Measurements from ENCODE around the gene ZNF3.

The ZNF3 gene

GRCh38 chr7:100107890-100108289, 26.4 kb upstream of the ZNF3 start:
- no peak for DNase-seq

GRCh38 chr7:100107125-100107737, 25.7 kb upstream of the ZNF3 start:
- no peak for DNase-seq

GRCh38 chr7:100106633-100107032, 25.1 kb upstream of the ZNF3 start:
- DNase-seq: no peak

GRCh38 chr7:100105534-100105933, 24.0 kb upstream of the ZNF3 start:
- DNase-seq: no peak

GRCh38 chr7:100102950-100103840, 21.7 kb upstream of the ZNF3 start:
- no peak for DNase-seq

DNA sequence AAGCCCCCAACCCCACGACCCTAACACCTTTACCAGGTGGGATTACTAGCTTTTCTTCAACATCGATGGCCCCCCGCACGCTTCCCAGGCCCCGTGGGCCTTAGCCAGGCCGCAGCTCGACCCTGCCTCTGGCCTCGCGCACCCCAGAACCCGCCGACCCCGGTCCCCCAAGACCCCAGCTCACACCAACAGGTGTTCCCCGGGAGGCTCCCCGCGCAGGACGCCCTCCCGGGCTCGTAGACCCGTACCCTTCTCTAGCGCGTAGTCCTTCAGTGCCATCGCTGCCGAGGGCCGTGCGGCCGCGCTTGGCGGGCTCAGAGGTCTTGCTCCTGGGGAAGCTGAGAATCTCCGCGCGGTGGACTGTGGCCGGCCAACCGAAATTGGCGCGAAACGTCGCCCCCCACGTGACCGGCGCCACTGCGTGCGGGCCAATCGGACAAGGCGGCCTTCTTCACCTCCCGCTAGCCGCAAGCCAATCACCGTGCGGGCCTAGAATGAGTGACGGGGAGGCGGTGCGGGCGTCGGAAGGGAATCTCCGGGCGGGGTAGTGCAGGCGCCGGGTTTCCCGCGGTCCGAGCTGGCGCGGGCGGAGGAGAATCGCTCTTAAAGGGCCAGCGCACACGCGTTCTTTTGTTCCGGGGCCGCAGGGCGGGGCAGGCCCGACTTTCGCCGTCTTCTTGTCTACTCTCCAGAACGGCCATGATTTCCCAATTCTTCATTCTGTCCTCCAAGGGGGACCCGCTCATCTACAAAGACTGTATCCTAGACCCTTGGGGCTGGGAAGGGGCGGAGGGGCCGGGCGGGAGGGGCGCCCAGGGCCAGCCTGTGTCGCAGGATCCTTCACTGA, 19.7 kb upstream of the ZNF3 start, which contains the start of the genes AP4M1 and MCM7:
TSS of gene AP4M1 (plus strand) at position 628 of the 847 bp plus-strand sequence. CDS start at position 700, 72 bp downstream.
TSS of gene MCM7 (minus strand) at position 382 of the 847 bp plus-strand sequence. CDS start at position 279, 103 bp downstream.
- peak; percentile 97 for DNase-seq

- peak; percentile 89 for DNase-seq
Measured at GRCh38 chr7:100100420-100101015, 19.0 kb upstream of the ZNF3 start.

- no peak for DNase-seq
Measured at GRCh38 chr7:100099452-100099851, 17.9 kb upstream of the ZNF3 start.

GRCh38 chr7:100098913-100099312, 17.4 kb upstream of the ZNF3 start:
- no peak for DNase-seq

GRCh38 chr7:100095704-100096103, 14.2 kb upstream of the ZNF3 start:
- DNase-seq: no peak

DNA sequence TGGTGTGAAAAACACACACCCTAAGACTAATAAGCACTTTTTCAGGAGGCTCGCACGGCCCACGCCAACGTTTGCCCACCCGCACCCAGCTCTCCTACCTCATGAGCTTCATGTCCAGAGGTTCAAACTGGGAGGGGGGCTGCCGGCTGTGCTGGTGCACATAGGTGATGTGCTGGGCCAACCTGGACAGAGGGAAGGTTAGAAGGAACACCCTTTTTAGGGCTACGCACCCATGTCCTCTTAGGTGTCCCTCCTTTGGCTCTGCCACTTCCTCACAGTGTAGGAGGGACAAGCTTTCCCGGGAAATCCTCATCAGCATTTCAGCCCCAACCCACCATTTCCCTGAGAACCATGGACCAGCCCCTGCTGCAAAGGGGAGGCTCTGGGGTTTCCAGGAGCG, 13.8 kb upstream of the ZNF3 start:
- DNase-seq: no peak

GRCh38 chr7:100093925-100094486, 12.5 kb upstream of the ZNF3 start:
- no peak for DNase-seq

DNA sequence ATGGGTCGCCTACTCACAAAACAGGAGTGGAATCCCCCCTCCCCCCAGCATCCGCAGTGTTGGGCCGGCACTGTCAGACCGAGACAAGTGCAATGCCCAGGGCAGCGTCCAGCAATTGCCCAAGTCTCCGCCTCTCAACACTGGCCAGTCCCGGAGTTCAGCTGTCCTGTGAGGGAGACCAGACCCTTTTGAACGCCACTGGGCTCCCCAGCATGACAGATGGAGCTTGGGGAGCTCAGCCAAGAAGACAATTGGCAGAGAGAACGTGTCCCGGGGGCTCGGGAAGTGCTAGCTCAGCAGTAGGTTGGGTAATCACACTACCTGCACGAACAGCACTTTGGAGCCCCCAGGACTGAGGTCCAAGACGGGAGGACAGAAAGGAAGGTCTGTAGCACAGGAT, 12.0 kb upstream of the ZNF3 start:
- no peak for DNase-seq

DNA sequence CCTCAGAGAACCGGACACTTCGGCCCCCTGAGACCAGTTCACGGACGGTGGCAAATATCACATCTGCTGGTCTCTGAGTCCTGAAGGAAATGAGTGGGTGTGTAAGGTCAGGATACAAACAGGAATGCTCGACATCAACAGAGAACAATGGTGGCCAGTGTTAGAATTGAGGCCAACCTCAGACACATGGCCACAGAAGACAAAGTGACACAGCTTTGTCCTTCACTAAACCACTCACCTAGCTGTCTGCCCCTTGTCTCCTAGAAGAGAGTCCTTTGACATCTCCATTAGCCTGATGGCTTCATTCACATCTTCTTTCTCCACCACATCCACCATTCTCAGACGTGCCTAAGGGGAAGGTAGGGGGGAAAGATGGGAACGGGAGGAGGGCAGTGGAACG, 11.5 kb upstream of the ZNF3 start:
- no peak for DNase-seq

DNA sequence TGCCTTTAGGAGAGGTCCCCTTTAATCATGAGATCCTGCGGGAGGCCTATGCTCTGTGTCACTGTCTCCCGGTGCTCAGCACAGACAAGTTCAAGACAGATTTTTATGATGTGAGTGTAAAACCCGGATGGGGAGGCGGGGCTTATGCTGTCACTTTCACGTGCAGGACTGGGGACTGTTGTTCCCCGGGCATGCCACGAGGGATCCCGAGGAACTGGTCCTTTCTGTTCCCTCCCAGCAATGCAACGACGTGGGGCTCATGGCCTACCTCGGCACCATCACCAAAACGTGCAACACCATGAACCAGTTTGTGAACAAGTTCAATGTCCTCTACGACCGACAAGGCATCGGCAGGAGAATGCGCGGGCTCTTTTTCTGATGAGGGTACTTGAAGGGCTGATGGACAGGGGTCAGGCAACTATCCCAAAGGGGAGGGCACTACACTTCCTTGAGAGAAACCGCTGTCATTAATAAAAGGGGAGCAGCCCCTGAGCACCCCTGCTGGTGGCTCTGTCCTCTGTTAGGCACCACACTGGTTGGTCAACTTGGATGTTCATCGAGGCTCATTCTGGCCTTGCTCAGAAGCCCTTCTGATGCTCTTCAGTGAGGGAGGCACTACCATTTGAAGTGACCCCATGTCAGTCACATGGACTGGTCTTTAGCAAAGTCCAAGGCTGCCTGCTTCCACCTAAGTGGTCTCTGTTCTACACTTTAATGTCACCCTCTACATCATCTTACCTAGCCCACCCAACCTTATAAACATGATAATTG, 10.1 kb upstream of the ZNF3 start:
- no peak for DNase-seq

DNA sequence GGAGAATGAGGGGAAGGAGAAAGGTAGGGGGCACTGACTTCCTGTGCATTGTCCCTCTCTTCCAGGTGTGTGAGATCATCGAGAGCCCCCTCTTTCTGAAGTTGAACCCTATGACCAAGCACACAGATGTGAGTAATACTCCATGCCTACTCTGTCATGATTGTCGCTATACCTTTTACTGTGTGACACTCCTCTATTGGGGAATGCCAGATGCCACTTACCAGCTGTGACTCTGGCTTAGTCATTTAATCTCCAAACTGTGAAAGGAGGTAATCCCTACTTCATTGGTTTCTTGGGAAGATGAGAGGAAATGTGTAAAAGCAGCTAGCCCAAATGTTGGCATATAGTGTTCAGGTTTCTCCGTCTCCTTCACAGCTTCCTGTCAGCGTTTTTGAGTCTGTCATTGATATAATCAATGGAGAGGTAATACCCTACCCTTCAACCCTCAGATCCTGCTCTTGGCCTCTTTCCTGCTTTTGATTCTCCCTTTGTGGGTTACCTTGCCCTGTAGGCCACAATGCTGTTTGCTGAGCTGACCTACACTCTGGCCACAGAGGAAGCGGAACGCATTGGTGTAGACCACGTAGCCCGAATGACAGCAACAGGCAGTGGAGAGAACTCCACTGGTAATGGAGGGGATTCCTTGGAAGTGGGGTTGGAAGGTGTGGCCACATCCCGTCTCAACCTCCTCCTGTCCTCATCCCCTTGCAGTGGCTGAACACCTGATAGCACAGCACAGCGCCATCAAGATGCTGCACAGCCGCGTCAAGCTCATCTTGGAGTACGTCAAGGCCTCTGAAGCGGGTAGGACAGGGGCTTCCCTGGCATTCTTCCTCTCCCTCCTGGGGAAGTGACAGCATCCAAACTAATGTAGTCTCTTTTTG, 9.2 kb upstream of the ZNF3 start:
- no peak for DNase-seq

DNA sequence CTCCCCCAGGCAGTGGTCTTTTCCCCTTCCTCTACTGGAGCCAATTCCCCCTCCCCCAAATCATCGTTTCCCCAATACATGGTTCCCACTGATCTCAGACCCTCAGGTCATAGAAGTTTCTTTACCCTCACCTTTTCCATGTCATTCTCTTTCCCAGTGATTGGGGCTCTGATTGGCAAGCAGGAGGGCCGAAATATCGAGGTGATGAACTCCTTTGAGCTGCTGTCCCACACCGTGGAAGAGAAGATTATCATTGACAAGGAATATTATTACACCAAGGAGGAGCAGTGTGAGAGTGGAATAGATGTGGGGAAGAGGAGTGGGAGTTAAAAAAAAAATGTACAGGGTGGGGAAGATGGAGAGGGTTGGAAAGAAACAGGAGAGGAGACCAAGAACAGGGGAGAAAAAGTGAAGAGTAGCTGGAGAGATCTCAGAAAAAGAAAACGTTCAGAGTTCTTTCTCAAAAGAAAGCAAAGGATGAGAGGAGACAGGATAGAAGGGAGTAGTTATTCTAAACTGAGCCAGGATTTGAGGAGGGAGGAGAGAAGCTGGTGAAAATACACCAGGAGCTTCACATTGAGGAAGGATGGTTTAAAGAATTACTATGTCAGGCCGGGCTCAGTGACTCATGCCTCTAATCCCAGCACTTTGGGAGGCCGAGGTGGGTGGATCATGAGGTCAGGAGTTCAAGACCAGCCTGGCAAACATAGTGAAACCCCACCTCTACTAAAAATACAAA, 8.1 kb upstream of the ZNF3 start:
- DNase-seq: no peak

GRCh38 chr7:100088621-100089457, 7.3 kb upstream of the ZNF3 start, which contains the start of gene COPS6:
Gene COPS6, plus strand, starts transcription at chr7:100088969. Its CDS starts 22 bp downstream, at chr7:100088991.
- peak; percentile 88 for DNase-seq

Measured in CD4-positive, alpha-beta T cell treated with Interleukin-17A for 1 hour (primary cell).